Mononuclear cell (primary cell): ENCODE results near the gene HNRNPM. TPM values are rescaled to one million over a fixed set of nuclear protein-coding genes. Genes with fewer than 3 reads are reported as not detected.

ENCODE experiments used
- H3K27me3 ChIP-seq: 2 replicates; pipeline ENCODE4 v1.6.0; 2011; ENCODE audit warnings: low read length, control low read depth; ENCODE audit not compliant: insufficient read depth
- H3K4me1 ChIP-seq: 2 replicates; pipeline ENCODE4 v1.5.1; 2011; ENCODE audit warnings: mild to moderate bottlenecking, low read length, control low read depth; ENCODE audit not compliant: insufficient read depth
- H3K4me3 ChIP-seq: 2 replicates; pipeline ENCODE4 v1.5.1; 2011; ENCODE audit warnings: mild to moderate bottlenecking, low read length, moderate library complexity
- H3K9me3 ChIP-seq: 2 replicates; pipeline ENCODE4 v1.5.1; 2011; ENCODE audit warnings: low read depth, mild to moderate bottlenecking, control low read depth, low read length
- total RNA-seq: library from RNA; depleted of rRNA; stranded (reverse); fragments of >200 nt; gene quantifications from one replicate; pipeline ENCODE4 v1.2.3, GENCODE V29; 2012

The HNRNPM gene
- total RNA-seq, 1 donor, result 104 TPM

- H3K27me3 ChIP-seq, result no peaks in the 10 kb centered on the region
- H3K9me3 ChIP-seq, result no peaks in the 10 kb centered on the region
- H3K4me3 ChIP-seq, result no peak overlapping the region
- peaks cover 6% of the 10 kb centered on the region for H3K4me1 ChIP-seq
These were observed 17.1 kb downstream of the HNRNPM start for GRCh38 chr19:8461891-8462290.

DNA sequence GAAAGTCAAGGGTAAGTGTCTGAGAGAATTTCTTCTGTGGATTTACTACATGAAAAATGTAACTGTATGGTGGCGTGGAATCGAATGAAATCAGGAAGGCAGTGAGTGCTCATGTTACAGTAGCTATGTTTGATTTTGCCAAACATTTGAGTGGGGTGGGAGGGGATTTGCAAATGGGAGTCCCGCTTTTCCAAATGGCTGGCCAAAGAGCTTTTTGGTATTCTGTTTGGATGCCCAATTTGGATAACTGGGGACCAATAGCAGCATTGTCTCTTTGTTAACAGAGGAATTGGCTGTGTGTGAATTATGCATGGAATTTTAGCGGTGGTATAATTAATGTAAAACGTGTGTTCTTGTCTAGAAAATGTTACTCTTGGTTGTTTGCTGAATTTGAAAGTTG is 17.8 kb downstream of the HNRNPM start:
- H3K27me3 ChIP-seq, result no peaks in the 10 kb centered on the region
- H3K4me3 ChIP-seq, result no peak overlapping the region
- H3K9me3 ChIP-seq, result no peaks in the 10 kb centered on the region
- peaks cover 5% of the 10 kb centered on the region for H3K4me1 ChIP-seq

GRCh38 chr19:8463365-8463764 is 18.6 kb downstream of the HNRNPM start:
- H3K4me3 ChIP-seq, result no peak overlapping the region
- no peaks in the 10 kb centered on the region for H3K27me3 ChIP-seq
- peaks cover 5% of the 10 kb centered on the region for H3K4me1 ChIP-seq
- no peaks in the 10 kb centered on the region for H3K9me3 ChIP-seq

GRCh38 chr19:8466018-8466417 is 21.2 kb downstream of the HNRNPM start:
- Histone ChIP-seq H3K27me3 (no peaks in the 10 kb centered on the region), H3K9me3 (no peaks in the 10 kb centered on the region), H3K4me1 (no peaks in the 10 kb centered on the region), H3K4me3 (no peak overlapping the region)

DNA sequence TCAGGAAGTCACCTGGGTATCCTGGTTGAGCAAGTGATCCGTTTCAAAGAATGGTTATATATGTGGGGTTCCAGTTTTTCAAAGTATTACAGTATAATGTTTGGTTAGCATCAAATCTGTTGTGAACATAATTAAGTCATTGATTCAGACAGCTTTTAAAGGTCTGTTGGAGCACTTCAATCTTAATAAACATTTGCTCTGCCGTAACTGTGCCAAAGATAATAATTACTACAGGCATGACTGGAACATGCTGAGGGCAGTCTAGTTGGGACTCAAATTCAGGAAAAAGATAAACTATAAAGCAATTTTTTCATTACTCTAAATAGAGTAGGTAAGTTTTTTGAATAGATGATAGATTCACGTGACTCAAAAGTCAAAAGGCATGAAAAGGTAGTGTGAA is 23.3 kb downstream of the HNRNPM start:
- Histone ChIP-seq H3K27me3 (no peaks in the 10 kb centered on the region), H3K4me3 (no peak overlapping the region), H3K9me3 (no peaks in the 10 kb centered on the region), H3K4me1 (peaks cover 16% of the 10 kb centered on the region)

DNA sequence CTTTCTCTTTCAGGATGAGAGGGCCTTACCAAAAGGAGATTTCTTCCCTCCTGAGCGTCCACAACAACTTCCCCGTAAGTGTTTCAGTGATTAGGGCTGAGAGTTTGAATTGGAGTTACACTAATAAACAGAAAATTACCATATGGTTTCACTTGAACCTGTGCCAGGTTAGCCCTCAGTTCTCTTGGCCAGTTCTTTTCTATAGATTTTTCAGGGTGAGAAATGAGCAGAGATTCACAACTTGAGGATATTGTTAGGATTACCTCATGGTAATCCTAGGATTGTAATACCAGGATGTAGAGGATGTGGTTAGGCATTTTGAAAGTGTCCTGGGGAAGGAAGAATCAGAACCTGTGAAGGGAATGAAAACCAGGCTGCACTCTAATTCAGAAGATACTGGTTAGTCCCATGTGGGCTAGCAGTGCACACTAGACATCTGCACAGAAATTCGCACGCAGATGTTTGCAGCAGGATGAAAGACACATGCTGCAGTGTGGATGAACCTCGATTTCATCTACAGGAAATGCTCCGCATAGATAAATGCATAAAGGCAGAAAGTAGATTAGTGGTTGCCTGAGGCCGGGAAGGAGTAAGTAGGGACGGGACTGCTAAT is 24.1 kb downstream of the HNRNPM start:
- no peaks in the 10 kb centered on the region for H3K9me3 ChIP-seq
- no peak overlapping the region for H3K4me3 ChIP-seq
- peaks cover 23% of the 10 kb centered on the region for H3K4me1 ChIP-seq
- H3K27me3 ChIP-seq, result no peaks in the 10 kb centered on the region

DNA sequence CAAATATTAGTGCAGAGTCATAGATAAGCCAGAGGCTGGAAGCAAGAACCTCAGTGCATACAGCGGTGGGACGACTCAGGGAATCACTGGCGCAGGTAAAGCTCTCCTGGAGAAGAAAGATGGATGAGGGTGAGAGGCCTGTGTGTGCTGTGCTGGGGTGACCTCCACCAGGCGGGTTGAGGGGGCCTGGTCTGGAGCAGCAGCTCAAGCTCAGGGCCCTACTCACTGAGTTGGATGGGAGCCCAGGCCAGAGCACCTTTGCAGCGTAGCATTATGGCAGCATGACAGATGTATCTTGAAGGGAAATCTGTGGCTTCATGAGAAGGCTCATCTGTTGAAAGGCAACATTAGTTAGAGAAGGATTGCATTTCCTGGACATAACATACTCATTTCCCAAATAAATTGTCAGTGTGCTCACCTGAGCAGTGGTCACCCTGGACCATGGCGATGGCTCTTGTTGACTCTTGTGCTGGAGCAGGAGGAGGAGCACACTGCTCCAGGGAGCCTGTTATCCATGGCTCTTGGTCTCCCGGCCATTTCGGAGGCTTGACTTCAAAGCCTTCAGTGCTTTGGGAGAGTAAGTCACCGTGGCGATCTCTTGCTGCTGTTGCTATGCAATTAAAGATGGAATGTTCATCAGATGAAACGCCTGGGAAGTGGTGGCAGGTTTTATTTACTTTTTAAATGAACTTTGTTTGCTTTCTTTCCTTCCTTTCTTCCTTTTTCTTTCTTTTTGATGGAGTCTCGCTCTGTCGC is 25.0 kb downstream of the HNRNPM start:
- Histone ChIP-seq H3K4me3 (no peak overlapping the region), H3K27me3 (no peaks in the 10 kb centered on the region), H3K4me1 (peaks cover 32% of the 10 kb centered on the region), H3K9me3 (no peaks in the 10 kb centered on the region)

GRCh38 chr19:8473648-8474476 is 29.1 kb downstream of the HNRNPM start:
- no peak overlapping the region for H3K4me3 ChIP-seq
- H3K27me3 ChIP-seq, result no peaks in the 10 kb centered on the region
- H3K9me3 ChIP-seq, result no peaks in the 10 kb centered on the region

GRCh38 chr19:8475005-8475404 is 30.2 kb downstream of the HNRNPM start:
- Histone ChIP-seq H3K9me3 (no peaks in the 10 kb centered on the region), H3K27me3 (no peaks in the 10 kb centered on the region), H3K4me3 (no peak overlapping the region)

More at GRCh38 chr19:8473648-8474476, 29.1 kb downstream of the HNRNPM start:
- H3K4me1 ChIP-seq, result peaks cover 51% of the 10 kb centered on the region

GRCh38 chr19:8476524-8476923 is 31.7 kb downstream of the HNRNPM start:
- Histone ChIP-seq H3K27me3 (no peaks in the 10 kb centered on the region), H3K4me3 (no peak overlapping the region), H3K4me1 (peaks cover 61% of the 10 kb centered on the region), H3K9me3 (no peaks in the 10 kb centered on the region)

More at GRCh38 chr19:8475005-8475404, 30.2 kb downstream of the HNRNPM start:
- H3K4me1 ChIP-seq, result peaks cover 51% of the 10 kb centered on the region

GRCh38 chr19:8477889-8478288 is 33.1 kb downstream of the HNRNPM start:
- peaks cover 47% of the 10 kb centered on the region for H3K4me1 ChIP-seq
- H3K9me3 ChIP-seq, result no peaks in the 10 kb centered on the region
- H3K4me3 ChIP-seq, result no peak overlapping the region
- H3K27me3 ChIP-seq, result no peaks in the 10 kb centered on the region

DNA sequence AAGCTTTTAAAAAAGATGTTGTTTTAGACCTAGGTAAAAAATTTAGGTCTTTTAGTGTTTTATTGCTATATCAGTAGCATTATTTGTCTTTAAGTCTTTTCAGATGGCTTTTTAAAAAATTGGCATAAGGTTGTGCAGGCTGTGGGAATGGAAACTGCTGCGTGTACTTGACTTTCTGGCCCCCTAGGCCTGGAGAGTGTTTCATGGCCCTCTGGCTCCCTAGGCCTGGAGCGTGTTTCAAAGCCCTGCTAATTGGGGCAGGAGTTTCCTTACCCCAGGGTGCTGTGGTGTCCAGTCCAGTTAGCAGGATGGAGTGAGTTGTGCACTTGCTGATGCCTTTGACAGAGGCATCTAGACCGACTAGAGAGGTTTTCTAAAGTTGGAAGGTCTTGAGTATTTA is 33.8 kb downstream of the HNRNPM start:
- Histone ChIP-seq H3K4me3 (no peak overlapping the region), H3K4me1 (peaks cover 41% of the 10 kb centered on the region), H3K27me3 (no peaks in the 10 kb centered on the region), H3K9me3 (no peaks in the 10 kb centered on the region)

DNA sequence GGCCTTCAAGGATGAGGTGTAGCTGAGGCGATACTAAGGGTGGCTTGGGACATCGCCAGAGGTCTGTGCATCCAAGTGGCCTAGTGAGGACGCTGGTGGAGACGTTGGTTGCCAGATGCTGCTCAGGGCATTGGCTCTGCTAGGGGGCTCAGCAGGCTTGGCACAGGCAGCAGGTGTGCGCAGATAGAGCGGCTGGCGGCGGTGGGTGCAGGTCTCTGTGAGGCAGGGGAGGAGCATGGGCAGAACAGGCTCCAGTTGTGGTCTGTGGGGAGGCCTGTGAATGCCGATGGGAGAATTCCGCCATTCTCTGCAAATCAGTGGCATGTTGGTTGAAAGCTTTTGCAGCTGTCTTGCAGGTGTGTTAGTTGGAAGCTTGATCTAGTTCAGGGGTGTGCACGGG is 36.4 kb downstream of the HNRNPM start:
- Histone ChIP-seq H3K27me3 (no peaks in the 10 kb centered on the region), H3K4me3 (no peak overlapping the region), H3K9me3 (no peaks in the 10 kb centered on the region), H3K4me1 (peaks cover 54% of the 10 kb centered on the region)

GRCh38 chr19:8481616-8482015 is 36.8 kb downstream of the HNRNPM start:
- Histone ChIP-seq H3K27me3 (no peaks in the 10 kb centered on the region), H3K4me3 (no peak overlapping the region), H3K9me3 (no peaks in the 10 kb centered on the region), H3K4me1 (peaks cover 59% of the 10 kb centered on the region)

DNA sequence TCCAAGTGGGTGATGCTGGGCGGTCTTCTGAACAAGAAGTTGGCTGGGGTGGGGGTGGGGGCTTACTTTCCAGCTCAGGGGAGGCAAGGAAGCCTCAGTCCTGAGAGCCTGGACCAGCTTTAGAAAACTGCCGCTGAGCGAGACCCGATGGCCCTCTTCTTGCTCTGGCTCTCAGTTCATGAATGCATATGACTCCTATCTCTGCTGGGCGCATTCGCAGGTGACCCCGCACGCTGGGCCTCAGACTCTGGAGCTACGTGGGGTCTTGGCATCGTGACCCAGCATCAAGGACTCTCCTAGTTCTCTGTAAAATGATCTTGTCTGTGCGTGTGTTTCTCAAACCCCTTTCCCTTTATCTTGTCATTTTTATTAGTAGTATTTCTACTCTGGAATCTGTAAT is 37.9 kb downstream of the HNRNPM start:
- H3K4me1 ChIP-seq, result peaks cover 62% of the 10 kb centered on the region
- H3K9me3 ChIP-seq, result no peaks in the 10 kb centered on the region
- H3K27me3 ChIP-seq, result no peaks in the 10 kb centered on the region
- H3K4me3 ChIP-seq, result no peak overlapping the region
